Measurements from ENCODE around the gene CAMK4.
"Not testable (repeated sequence)": the region's sequence is repeated elsewhere in the genome, so short reads cannot be mapped to it uniquely, and the experiment has no call there.

Gene CAMK4

DNA sequence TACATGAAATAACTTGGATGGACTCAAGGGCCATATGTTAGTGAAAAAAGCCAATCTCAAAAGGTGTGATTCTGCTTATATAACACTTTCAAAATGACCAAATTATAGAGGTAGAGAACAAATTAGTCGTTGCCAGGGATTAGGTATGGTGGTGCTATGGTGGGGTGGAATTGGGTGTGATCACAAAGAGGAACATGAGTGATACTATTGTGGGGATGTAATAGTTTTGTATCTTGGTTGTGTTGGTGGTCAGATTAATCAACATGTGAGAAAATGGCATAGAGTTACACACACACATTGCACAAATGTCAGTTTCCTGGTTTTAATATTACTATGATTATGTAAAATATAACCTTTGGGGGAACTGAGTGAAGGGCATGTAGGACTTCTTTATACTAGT, 31.9 kb downstream of the CAMK4 start:
- DNase-seq (ENCODE audit: low read depth in 2 of 3, low spot score in 2 of 3) = no peak

DNA sequence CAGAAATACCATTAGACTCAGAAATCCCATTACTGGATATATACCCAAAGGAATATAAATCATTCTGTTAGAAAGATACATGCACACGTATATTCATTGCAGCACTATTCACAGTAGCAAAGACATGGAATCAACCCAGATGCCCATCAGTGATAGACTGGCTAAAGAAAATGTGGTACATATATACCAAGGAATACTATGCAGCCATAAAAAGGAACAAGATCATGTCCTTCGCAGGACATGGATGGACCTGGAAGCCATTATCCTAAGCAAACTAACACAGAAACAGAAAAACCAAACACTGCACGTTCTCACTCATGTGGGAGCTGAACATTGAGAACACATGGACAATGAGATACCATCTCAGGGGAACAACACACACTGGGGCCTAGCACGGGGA, 33.4 kb downstream of the CAMK4 start:
- DNase-seq (ENCODE audit: low read depth in 2 of 3, low spot score in 2 of 3) = not testable (repeated sequence)

DNA sequence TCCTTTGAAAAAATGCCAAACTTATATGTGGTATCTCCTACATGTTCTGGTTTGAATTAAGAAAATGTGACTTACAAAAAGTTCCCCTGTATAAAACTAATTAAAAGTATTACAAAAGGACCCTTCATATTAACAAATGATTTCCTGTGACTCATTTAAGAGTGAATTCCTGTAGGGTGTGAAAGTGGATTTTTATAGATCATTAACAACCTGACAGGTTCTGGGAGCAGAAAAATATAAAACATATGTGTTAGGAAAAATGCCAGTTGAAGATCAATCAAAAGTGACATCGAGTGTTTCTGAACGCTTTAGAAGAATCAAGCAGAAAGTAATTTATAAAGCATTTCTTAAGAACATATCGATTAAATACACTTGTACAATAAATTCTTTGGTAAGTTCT, 35.5 kb downstream of the CAMK4 start:
- DNase-seq (ENCODE audit: low read depth in 2 of 3, low spot score in 2 of 3) = no peak

DNA sequence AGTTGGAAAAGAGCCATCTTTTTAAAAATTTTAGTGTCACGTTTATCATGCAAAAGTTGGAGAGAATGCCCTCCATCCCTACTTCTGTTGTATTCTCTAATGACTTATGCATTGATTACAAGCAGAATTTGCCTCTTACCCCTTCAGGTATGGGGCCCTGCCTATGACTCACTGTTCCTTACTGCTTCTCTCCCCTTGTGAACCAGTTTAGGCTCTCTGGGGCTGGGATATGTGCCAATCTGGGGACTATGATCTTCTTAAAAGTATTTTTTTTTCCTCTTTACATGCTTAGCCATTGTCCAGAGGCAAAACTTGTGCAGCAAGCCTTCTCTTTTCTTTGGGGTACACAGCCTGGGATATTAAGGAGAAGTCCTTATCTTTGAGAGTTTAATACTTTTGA, 37.4 kb downstream of the CAMK4 start:
- DNase-seq (ENCODE audit: low read depth in 2 of 3, low spot score in 2 of 3) = no peak

DNA sequence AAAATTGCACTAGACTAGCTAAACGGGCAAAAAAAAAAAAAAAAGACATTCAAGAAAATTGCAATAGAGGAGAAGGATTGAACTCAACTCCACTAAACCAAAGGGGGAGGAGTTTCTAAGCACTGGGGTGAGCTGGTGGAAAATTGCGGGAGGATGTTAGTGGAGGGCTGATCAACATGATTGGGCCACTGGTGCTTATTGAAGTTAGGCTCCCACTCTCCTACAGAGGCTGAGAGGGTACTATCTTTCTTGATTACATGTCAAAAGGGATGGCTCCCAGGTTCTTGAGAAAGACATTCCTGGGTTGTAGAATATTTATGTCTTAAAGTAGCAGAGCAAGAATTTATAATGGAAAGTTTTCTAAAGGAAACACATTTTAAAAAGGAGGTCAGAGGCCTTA, 38.0 kb downstream of the CAMK4 start:
- DNase-seq (ENCODE audit: low read depth in 2 of 3, low spot score in 2 of 3) = no peak

DNA sequence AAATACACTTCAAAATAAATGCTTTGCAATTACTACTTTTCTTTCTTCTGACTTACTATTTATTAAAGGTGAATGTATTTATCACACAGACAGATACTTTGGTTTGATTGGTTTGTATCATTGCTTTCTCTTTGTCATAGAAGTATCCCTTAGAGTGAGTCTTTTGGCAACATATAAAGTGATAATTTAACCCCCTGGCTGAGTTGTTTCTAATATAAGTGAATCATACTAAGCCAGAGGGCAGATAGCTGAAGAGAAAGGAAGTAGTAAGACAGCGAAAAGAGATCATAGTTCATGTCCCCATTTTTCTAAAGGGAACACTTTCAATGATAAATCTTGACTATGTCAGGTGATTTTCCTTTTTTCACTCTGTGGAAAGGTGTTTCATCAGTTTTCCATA, 38.6 kb downstream of the CAMK4 start:
- no peak for DNase-seq (ENCODE audit: low read depth in 2 of 3, low spot score in 2 of 3)

DNA sequence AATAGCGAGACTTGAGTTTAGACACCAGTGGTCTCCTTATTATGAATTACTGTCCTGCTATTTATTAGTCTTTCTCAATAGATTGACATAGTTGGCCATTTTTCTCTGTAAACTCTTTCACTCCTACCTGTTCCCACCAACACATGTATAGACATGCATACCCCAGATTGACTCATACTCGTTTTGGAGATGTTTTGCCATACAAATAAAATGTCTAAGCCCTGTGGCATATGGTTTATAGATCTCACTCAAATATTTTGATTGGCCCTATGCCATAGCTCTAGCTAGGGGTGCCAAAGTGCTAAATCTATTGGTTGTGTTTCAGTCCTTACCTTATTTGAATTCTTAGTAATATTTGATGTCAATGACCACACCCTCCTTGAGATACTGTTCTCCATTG, 42.3 kb downstream of the CAMK4 start:
- DNase-seq (ENCODE audit: low read depth in 2 of 3, low spot score in 2 of 3) = no peak

DNA sequence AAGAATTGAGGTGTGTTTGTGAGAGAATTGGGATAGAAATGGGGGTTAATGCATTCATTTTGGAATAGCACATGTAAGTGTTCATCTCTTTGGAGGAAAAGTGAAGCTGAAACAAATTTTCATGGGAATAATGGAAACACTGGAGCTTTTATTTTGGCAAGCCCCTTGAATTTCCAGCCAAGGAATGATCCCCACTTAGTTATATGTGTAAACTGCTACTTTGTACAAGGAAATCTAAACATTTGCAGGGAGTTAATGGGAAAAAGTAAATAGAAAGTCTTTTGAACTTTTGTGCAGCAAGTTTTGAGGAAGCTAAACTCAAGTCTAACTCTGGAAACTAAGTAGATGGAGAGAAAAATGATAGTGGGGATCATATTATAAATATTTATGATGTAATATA, 44.1 kb downstream of the CAMK4 start:
- no peak for DNase-seq (ENCODE audit: low read depth in 2 of 3, low spot score in 2 of 3)

DNA sequence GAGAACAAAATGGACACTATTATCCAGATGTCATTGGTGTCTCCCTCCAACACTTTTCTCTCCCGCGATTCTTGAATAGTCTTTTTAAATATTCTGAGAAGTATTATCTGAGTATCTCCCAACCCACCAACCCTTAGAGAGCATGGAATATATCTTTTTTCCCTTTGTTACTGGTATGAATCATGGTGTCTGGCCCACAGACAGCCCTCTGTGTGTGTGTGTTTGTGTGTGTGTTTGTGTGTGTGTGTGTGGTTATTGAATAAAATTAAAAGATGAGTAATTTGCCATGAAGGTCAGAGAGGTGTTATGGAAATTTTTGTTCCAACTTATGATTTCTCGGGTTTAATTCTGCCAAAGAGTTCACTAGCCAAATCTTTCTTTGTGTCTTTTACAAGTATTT, 47.7 kb downstream of the CAMK4 start:
- no peak for DNase-seq (ENCODE audit: low read depth in 2 of 3, low spot score in 2 of 3)

DNA sequence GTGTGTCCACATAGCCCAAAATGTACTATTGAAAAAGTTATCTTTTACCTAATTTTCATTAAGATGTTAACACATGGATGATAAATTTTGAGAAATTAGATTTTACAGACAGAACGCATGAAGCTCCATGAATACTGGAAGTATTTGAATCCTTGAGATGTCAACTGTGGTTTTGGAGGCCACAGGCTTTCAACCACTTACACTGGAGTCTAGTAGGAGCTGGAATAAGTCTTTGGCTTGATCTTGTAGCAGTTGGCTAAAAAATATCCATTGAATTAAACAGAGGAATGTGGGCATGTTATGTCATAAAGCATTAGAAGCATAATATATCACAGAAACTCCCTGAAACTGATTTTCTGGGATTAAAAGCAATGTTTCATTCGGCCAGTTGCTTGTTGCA, 52.9 kb downstream of the CAMK4 start:
- no peak for DNase-seq (ENCODE audit: low read depth in 2 of 3, low spot score in 2 of 3)

DNA sequence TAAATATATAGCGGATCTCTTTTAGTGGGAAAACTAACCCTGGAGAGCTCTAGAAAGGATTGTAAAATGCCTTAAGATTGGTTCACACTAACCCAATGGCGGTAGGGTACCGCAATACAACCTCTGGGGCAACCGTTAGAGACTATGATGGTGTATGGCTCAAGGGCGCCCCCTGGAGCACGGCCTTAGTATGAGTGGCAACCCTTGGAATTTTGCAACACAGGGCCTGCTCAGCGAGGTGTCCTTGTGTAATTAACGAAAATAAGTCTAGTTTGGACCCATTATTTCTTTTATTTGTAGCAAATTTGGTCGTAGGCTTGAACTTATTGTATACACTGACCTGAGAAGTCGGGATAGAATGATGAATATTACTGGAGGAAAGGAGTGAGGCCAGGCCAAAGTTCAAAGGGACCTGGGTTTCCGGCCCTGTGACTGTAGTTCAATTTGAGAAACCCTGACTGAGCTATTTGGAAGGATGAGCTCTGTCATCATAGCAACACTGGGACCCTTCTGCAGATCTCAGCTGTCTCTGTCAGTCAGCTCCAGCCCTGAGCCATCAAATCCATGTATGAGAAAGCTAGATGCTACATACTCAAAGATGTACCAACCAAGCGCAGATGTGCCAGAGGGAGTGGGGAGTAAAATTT, 54.8 kb downstream of the CAMK4 start:
- DNase-seq (ENCODE audit: low read depth in 2 of 3, low spot score in 2 of 3) = peak; percentile 59 to 89 (median 85)

DNA sequence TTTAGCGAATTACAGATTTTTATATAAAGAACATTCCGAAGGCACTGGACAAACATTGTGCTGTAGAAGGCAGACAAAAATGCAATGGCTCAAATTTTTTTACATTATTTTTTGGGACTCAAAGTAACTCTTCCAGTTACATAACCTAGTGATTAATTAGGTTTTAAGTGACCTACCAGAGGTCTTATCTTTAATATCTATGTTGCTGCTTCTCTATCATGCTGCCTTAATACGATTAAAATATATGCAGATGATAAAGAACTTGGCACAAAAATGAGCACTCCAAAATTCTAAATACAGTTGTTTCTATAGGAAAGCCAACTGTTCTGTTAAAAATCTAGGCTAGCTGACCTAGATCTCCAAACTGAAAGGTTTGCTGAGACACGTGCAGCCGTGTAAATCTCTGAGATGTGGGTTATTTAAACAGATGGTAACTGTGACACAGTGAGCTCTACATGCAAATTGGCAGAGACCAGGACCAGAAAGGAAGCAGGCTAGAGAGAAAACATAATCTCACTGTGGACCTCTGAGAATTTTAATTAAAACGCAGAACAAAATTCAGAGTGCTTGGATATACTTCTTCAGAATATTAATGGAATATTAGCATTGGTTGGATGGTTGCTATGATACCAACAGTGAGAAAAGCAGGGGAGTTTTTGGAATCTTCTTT, 56.2 kb downstream of the CAMK4 start:
- no peak for DNase-seq (ENCODE audit: low read depth in 2 of 3, low spot score in 2 of 3)

DNA sequence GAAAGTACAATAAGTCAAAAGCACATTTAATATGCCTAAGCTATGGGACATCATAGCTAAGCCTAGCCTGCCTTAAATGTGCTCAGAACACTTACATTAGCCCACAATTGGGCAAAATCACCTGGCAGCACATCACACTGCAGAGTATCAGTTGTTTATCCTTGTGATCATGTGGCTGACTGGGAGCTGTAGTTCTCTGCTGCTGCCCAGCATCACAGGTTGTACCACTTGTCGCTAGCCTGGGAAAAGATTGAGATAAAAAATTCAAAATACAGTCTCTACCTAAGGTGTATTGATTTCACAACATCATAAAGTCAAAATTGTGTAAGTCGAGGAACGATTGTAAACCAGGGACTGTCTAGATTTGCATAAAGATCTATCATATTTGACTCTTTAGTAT, 58.6 kb downstream of the CAMK4 start:
- no peak for DNase-seq (ENCODE audit: low read depth in 2 of 3, low spot score in 2 of 3)

DNA sequence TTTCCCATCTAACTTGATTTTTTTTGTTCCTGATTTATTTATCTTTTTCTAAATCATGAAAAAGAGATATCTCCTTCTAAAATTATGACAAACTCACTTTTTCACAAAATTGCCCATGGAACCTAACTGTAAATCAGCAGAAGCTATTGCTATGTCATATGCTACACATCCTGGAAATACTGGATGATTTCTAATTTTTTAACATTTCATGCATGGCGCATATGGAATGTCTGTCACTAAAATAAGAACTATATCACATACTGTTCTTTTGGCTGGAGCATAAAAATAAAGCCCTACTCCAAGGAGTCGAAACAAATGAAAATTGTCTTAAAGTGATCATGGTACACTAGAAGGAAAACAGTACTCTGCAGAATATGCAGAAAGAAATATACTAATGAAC, 60.6 kb downstream of the CAMK4 start:
- DNase-seq (ENCODE audit: low read depth in 2 of 3, low spot score in 2 of 3) = no peak

DNA sequence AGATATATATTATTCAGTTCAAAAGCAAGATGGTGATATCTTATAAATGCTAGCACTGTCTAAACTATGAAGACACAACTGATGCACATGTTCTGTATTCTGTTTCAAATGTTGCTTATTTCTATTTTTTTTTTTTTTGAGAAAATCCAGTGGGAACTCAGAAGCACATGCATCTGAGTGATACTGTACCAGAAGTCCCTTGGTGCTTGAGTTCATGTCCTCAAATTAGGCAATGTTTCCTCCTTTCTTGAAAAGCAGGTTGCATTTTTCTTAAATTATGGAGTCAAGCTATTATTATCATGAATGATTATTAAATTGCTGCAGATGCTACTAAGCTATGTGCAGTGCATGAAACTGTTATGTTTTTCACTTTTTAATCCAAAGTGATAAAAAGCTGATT, 70.4 kb downstream of the CAMK4 start:
- DNase-seq (ENCODE audit: low read depth in 2 of 3, low spot score in 2 of 3) = no peak

DNA sequence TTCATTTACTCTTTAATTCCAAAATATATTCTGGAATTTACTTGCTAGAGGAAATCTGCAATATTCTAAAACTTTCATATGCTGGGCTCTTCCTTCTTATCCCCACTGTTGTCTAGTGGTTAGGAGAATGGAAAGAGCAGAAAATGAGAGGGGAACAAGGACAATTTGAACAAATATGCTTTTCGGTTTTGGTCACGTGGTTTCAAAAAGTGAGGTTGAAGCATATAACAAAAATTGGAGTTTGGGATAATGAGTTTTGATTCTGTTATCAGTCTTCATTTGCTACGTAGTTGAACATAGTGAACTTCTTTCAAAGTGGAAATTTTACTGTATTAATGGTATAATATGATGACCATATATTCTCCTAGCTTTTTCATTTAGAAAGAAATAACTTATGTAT, 71.5 kb downstream of the CAMK4 start:
- no peak for DNase-seq (ENCODE audit: low read depth in 2 of 3, low spot score in 2 of 3)

DNA sequence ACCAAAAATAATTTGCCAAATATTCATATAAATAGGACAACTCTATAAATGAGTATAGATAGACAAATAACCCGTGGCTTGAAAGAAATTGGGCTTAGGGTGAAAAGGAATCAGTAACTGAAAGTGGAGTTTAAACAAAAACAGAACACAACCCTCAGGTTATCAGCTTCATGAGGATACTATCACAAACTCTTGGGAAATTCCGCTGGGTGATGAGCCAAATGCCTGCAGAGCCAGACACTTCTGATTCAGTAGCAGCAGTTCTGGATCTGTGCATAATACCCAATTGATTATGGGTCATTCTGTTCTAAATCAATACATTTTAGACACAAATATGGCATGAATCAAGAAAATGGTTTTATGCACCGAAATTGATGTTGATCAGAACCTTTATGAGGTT, 72.4 kb downstream of the CAMK4 start:
- DNase-seq (ENCODE audit: low read depth in 2 of 3, low spot score in 2 of 3) = no peak

DNA sequence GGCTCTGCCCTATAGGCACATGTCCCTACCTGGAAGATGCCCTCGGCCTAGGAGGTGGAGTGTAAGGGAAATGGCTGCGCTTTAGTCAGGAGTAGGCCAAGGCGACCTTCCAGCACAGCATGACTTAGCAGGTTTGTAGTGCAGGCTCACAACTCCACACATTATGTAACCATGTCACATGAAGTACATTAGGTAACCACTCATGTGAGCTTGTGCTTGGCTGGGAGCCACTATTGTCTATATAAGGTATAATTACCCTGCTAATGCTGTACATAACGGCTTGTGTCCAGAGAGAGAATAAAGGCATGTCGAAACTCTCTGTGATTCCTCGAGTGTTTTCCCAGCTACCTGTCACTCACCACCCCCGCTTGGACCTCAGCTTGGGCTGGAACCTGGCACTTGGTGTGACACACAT, 74.9 kb downstream of the CAMK4 start:
- no peak for DNase-seq (ENCODE audit: low read depth in 2 of 3, low spot score in 2 of 3)

DNA sequence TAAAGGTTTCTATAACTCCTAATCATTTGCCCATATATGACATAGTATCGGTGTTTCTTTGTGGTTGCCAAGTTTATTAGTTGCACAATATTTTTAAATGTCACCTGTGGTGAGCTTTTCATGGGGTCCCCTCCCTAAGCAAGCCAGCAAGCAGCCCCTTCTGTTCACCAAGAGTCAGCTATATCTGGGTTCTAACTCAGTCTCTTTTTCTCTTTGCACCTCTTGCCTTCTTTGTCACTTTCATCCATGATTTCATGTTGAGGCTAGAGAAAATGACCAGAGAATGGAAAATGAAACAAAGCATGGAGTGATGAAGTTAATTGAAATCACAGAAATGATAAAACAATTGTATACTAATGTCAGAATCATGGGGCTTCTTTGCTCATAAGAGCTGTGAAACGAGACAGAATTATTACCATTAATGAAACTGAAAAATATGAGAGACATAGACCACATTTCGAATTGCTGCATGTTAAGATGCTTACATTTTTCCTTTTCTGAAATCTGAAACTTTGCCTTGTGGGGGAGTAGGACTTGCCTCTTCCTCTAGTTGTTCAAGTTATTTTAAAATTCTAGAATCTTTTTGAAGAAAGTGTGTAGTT, 75.7 kb downstream of the CAMK4 start:
- DNase-seq (ENCODE audit: low read depth in 2 of 3, low spot score in 2 of 3) = no peak

DNA sequence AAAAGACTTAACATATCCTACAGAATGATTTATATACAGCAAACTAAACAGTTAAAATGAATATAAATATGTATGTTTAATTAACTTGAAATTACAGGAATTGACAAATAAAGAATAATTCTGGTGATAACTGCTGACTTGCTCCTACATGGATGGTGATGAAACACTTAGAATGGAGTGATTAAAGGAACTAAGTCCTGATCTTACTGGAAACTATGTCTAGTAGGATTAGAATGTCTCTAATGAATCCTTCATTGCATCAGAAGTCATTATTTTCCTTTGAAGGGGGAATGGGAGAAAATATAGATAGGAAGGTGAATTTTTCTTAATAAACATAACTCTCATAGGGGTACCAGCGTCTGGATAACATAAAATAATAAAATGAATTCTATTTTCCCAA, 77.1 kb downstream of the CAMK4 start:
- no peak for DNase-seq (ENCODE audit: low read depth in 2 of 3, low spot score in 2 of 3)

DNA sequence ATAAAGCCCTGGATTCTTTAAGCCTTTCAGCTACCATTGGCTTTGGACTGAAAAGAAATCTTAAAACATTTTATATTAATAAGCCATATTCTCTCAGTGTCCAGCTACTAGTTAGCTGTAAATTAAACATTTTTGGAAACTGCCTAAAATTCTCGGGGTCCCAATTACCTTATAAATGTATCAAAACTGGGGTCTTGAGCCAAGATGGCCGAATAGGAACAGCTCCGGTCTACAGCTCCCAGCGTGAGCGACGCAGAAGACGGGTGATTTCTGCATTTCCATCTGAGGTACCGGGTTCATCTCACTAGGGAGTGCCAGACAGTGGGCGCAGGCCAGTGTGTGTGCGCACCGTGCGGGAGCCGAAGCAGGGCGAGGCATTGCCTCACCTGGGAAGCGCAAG, 77.9 kb downstream of the CAMK4 start:
- not testable (repeated sequence) for DNase-seq (ENCODE audit: low read depth in 2 of 3, low spot score in 2 of 3)

DNA sequence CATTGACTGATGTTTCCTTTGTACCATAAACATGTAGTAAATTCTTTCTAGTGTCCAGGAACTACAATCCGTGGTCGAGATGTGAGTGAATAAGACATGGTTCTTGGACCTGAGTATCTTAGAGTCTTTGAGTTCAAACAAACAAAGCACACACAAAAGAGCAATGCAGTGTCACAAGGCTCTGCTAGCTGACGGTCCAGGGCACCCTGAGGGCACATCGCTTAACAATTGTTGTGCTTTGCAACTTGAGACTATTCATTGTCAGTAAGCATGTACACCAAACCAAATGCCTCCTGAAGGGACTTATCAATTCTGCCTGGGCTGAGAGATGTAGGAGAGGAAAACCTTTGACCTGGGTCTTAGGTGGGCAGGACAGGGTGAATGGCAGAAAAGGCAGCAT, 84.8 kb downstream of the CAMK4 start:
- no peak for DNase-seq (ENCODE audit: low read depth in 2 of 3, low spot score in 2 of 3)

DNA sequence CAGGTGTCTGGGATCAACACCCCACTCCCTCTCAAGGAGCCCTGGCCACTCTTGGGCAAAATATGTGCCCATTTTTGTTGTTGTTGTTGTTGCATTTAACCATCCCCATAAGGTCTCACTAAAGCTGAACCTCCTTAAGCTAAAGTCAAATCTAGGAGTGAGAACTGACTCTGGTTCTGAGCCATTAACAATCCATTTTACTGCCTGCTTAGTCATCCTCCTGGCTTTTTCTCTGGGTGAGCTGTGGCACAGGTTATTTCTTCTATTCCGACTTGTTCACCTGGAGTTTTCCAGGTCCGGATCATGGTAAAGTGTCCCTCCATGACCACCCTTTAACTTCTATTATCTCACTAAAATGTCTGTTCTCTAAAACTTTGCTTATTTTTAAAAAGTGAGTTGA, 85.2 kb downstream of the CAMK4 start:
- no peak for DNase-seq (ENCODE audit: low read depth in 2 of 3, low spot score in 2 of 3)
